GM11168 (cell line): Measurements from ENCODE around the gene NMU.
"Not testable (repeated sequence)": the region's sequence is repeated elsewhere in the genome, so short reads cannot be mapped to it uniquely, and the experiment has no call there.

Experiments
- in situ Hi-C: fragments of 300-500 bp; cut with MboI; formaldehyde crosslinking; loops from one replicate; pipeline ENCODE4 v1.12.0; 2022; ENCODE audit warnings: low sequenced_read_pairs; ENCODE audit not compliant: unreplicated experiment

NMU gene

GRCh38 chr4:55571806-55572205 is 64.3 kb downstream of the NMU start:
- in situ Hi-C loops, result no loop called here

GRCh38 chr4:55568905-55569504 is 67.1 kb downstream of the NMU start:
- in situ Hi-C loops, result no loop called here

- in situ Hi-C loops, result no loop called here
These were observed 74.2 kb downstream of the NMU start for GRCh38 chr4:55561889-55562288.

GRCh38 chr4:55560096-55560495 is 76.0 kb downstream of the NMU start:
- in situ Hi-C loops, result no loop called here

GRCh38 chr4:55554453-55555030 is 81.6 kb downstream of the NMU start:
- in situ Hi-C loops, result no loop called here

GRCh38 chr4:55553441-55554201 is 82.5 kb downstream of the NMU start:
- in situ Hi-C loops, result no loop called here

GRCh38 chr4:55551964-55552363 is 84.1 kb downstream of the NMU start:
- in situ Hi-C loops, result not testable (repeated sequence)

- in situ Hi-C loops, result no loop called here
These were observed 86.2 kb downstream of the NMU start for GRCh38 chr4:55549888-55550287.

- in situ Hi-C loops, result no loop called here
These were observed 88.2 kb downstream of the NMU start for GRCh38 chr4:55547918-55548317.

GRCh38 chr4:55547466-55547770 is 88.7 kb downstream of the NMU start:
- in situ Hi-C loops, result no loop called here

GRCh38 chr4:55546756-55547465 is 89.2 kb downstream of the NMU start, which contains the start of gene CLOCK:
TSS of gene CLOCK (minus strand) at chr4:55546909. CDS start at chr4:55482785, 64,124 bp downstream.
- in situ Hi-C loops, result no loop called here

- in situ Hi-C loops, result no loop called here
These were observed 89.7 kb downstream of the NMU start for GRCh38 chr4:55546506-55546755.

GRCh38 chr4:55545641-55546505 is 90.2 kb downstream of the NMU start:
- in situ Hi-C loops, result no loop called here
